NCI-H1436 treated with DMSO at 0.1 percent for 48 hours (cell line): ENCODE data around the gene CTDSP2.
"Not testable (repeated sequence)": the region's sequence is repeated elsewhere in the genome, so short reads cannot be mapped to it uniquely, and the experiment has no call there.

Source experiments
- DNase-seq: peaks from one replicate; lab custom pipeline; 2025; lab: John Stamatoyannopoulos, UW

The CTDSP2 gene

GRCh38 chr12:57781801-57782200 is 64.7 kb downstream of the CTDSP2 start:
- DNase-seq, result no peak

GRCh38 chr12:57781244-57781643 is 65.3 kb downstream of the CTDSP2 start:
- DNase-seq, result no peak

- DNase-seq, result no peak
These were observed 66.1 kb downstream of the CTDSP2 start for GRCh38 chr12:57780284-57780897.

GRCh38 chr12:57779736-57780135 is 66.8 kb downstream of the CTDSP2 start:
- DNase-seq, result no peak

GRCh38 chr12:57777911-57778310 is 68.6 kb downstream of the CTDSP2 start:
- no peak for DNase-seq

GRCh38 chr12:57777367-57777766 is 69.2 kb downstream of the CTDSP2 start:
- DNase-seq, result no peak

GRCh38 chr12:57776247-57776587 is 70.3 kb downstream of the CTDSP2 start:
- no peak for DNase-seq

GRCh38 chr12:57775563-57776246 is 70.8 kb downstream of the CTDSP2 start:
- DNase-seq, result no peak

GRCh38 chr12:57775044-57775443 is 71.5 kb downstream of the CTDSP2 start:
- DNase-seq, result no peak

- not testable (repeated sequence) for DNase-seq
These were observed 71.9 kb downstream of the CTDSP2 start for GRCh38 chr12:57774634-57775033.

- DNase-seq, result no peak
These were observed 73.9 kb downstream of the CTDSP2 start, which contains the start of gene EEF1AKMT3 for GRCh38 chr12:57772429-57773322. EEF1AKMT3 (plus strand) TSS chr12:57772614; CDS start chr12:57772725, 111 bp downstream.

- DNase-seq, result peak; percentile 58
These were observed 74.6 kb downstream of the CTDSP2 start, which contains the start of gene METTL1 for GRCh38 chr12:57771873-57772428. METTL1 (minus strand) TSS chr12:57772105; CDS start chr12:57772083, 22 bp downstream.

GRCh38 chr12:57771236-57771872 is 75.2 kb downstream of the CTDSP2 start:
- peak; percentile 9 for DNase-seq

GRCh38 chr12:57770734-57771133 is 75.8 kb downstream of the CTDSP2 start:
- no peak for DNase-seq
